AG10803 (cell line): Measurements from ENCODE around the gene AKAP12.

Experiments used
- DNase-seq: peaks from one replicate; pipeline ENCODE4 v3.0.0; 2010; ENCODE audit warnings: low read depth
- H3K4me3 ChIP-seq: 2 replicates; pipeline ENCODE4 v1.5.1; 2011; ENCODE audit warnings: mild to moderate bottlenecking, low read length, control low read depth
- CTCF ChIP-seq: conservative IDR thresholded peaks from 2 replicates; pipeline ENCODE4 v1.5.1; 2011; ENCODE audit warnings: mild to moderate bottlenecking, low read length, control low read depth, inconsistent platforms

Gene AKAP12

GRCh38 chr6:151357758-151358436 is 118.1 kb downstream of the AKAP12 start:
- H3K4me3 ChIP-seq, result no peak overlapping the region
- no peak for DNase-seq
- TF ChIP-seq CTCF, result no peak

- TF ChIP-seq CTCF, result no peak
- no peak for DNase-seq
Observed at GRCh38 chr6:151358475-151358874, 118.7 kb downstream of the AKAP12 start.

DNA sequence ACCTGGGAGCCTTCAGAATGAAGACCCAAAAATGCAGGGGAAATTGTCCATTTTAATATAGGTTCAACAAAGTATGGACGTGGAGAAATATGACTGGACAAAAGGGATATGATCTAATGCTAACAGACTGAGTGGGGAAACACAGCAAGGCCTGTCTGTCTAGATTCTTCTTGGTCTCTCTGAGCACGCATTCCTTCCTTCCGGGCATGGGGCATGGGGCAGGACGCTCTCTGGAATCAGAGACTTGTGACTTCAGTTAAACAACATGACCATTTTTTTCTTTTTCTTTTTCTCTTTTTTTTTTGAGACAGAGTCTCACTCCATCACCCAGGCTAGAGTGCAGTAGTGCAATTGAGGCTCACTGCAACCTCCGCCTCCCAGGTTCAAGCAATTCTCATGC is 119.7 kb downstream of the AKAP12 start:
- no peak for TF ChIP-seq CTCF
- DNase-seq, result no peak
- no peak overlapping the region for H3K4me3 ChIP-seq

More at GRCh38 chr6:151358475-151358874, 118.7 kb downstream of the AKAP12 start:
- no peak overlapping the region for H3K4me3 ChIP-seq

GRCh38 chr6:151365233-151365632 is 125.5 kb downstream of the AKAP12 start:
- no peak for DNase-seq
- H3K4me3 ChIP-seq, result no peak overlapping the region
- no peak for TF ChIP-seq CTCF

DNA sequence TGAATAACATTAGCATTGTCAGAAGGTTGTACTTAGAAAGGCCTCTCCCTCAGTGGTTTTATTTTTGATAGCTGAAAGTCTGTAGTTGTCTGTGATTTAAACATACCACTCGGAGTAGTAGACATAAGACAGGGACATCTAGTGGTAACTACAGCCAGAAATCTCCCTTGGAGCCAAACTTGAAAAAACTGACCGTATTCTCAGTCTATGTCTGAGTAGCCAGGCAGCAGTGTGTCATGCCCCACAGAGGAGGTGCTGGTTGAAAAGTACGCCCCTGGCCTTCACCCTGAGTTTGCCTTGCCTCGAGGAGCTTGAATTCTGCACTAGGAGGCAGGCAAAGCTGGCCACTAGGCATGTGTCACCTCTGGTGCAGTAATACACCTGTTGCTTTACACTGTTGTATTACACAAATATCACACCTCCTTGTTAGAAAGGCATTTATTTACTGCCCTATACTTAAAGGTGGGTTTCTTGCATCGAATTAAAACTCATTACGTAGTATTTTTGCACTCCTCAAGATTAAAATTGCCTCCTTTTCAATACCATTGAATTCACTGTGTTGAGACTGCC is 130.8 kb downstream of the AKAP12 start:
- no peak; the same call in 1 of the 2 replicates for TF ChIP-seq CTCF
- DNase-seq, result no peak
- no peak overlapping the region for H3K4me3 ChIP-seq

DNA sequence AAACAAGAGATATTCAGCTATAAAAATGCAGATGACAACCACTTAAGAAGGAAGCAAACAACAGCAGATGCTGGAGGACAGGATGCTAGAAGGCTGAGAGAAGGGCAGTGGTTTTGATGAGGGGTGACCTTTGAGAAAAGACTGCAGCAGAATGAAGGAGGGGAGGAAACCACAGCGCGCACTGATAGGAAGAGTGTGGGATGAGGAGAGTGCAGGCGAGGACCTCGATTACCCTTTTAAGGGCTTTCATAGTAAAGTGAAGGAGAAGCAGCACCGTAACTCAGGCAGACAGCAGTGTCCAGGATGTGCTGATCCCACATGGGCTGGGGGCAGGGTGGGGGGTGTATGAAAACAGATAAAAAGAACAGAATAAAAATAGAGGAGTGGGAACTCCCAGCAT is 132.4 kb downstream of the AKAP12 start:
- H3K4me3 ChIP-seq, result no peak overlapping the region
- DNase-seq, result no peak
- TF ChIP-seq CTCF, result no peak

- H3K4me3 ChIP-seq, result no peak overlapping the region
- DNase-seq, result no peak
- no peak for TF ChIP-seq CTCF
Observed at GRCh38 chr6:151374036-151374683, 134.4 kb downstream of the AKAP12 start.
